AG09319 (cell line): ENCODE results near the gene STXBP5L.

ENCODE experiments used
- DNase-seq: peaks from one replicate; pipeline ENCODE4 v3.0.0-alpha.2; 2010; ENCODE audit warnings: low read depth; ENCODE audit errors: extremely low read depth
- CTCF ChIP-seq: IDR thresholded peaks from 2 replicates; pipeline ENCODE4 v1.5.1; 2011; ENCODE audit warnings: low read depth, mild to moderate bottlenecking, inconsistent platforms, low read length, moderate library complexity

STXBP5L gene

GRCh38 chr3:121111914-121112612, 204.1 kb downstream of the STXBP5L start:
- no peak for TF ChIP-seq CTCF
- DNase-seq, result no peak

- DNase-seq, result no peak
- no peak for TF ChIP-seq CTCF
Measured at GRCh38 chr3:121126033-121126706, 218.2 kb downstream of the STXBP5L start.

- TF ChIP-seq CTCF, result no peak
- DNase-seq, result no peak
Measured at GRCh38 chr3:121126707-121127035, 218.7 kb downstream of the STXBP5L start.

GRCh38 chr3:121152573-121152972, 244.6 kb downstream of the STXBP5L start:
- no peak for TF ChIP-seq CTCF
- no peak for DNase-seq

GRCh38 chr3:121153851-121154250, 245.8 kb downstream of the STXBP5L start:
- no peak for DNase-seq
- no peak for TF ChIP-seq CTCF

- no peak for TF ChIP-seq CTCF
- DNase-seq, result no peak
Measured at GRCh38 chr3:121155028-121155427, 247.0 kb downstream of the STXBP5L start.

GRCh38 chr3:121165397-121165837, 257.4 kb downstream of the STXBP5L start:
- TF ChIP-seq CTCF, result no peak
- no peak for DNase-seq
